Fibroblast of villous mesenchyme (primary cell): ENCODE results near the gene ADARB1. TPM values are rescaled to one million over a fixed set of nuclear protein-coding genes. Genes with fewer than 3 reads are reported as not detected.

Source experiments
- DNase-seq: peaks from one replicate; pipeline ENCODE4 v3.0.0-alpha.2; 2010; ENCODE audit warnings: low read depth
- H3K4me3 ChIP-seq: 2 replicates; pipeline ENCODE4 v1.5.1; 2011; ENCODE audit warnings: low read depth, mild to moderate bottlenecking, low read length
- CTCF ChIP-seq: IDR thresholded peaks from 2 replicates; pipeline ENCODE4 v1.5.1; 2012; ENCODE audit warnings: low read depth, mild to moderate bottlenecking, low read length; ENCODE audit not compliant: insufficient read depth
- total RNA-seq: library from RNA; depleted of rRNA; stranded (reverse); fragments of >200 nt; gene quantifications from 2 replicates; pipeline ENCODE4 v1.2.3, GENCODE V29; 2012

ADARB1 gene
- total RNA-seq, 1 donor, result 16.4 TPM

GRCh38 chr21:45157932-45158331 lies 83.6 kb downstream of the ADARB1 start:
- DNase-seq, result no peak
- no peak overlapping the region for H3K4me3 ChIP-seq
- TF ChIP-seq CTCF, result no peak

GRCh38 chr21:45158491-45159423 lies 84.4 kb downstream of the ADARB1 start:
- no peak for DNase-seq
- TF ChIP-seq CTCF, result no peak
- H3K4me3 ChIP-seq, result no peak overlapping the region

- DNase-seq, result no peak
- no peak for TF ChIP-seq CTCF
- no peak overlapping the region for H3K4me3 ChIP-seq
Measured at GRCh38 chr21:45160198-45160597, 85.8 kb downstream of the ADARB1 start.

- no peak for TF ChIP-seq CTCF
- DNase-seq, result no peak
- H3K4me3 ChIP-seq, result no peak overlapping the region
Measured at GRCh38 chr21:45161038-45161945, 86.9 kb downstream of the ADARB1 start.

GRCh38 chr21:45162115-45162514 lies 87.7 kb downstream of the ADARB1 start:
- no peak overlapping the region for H3K4me3 ChIP-seq
- no peak for TF ChIP-seq CTCF
- no peak for DNase-seq

- TF ChIP-seq CTCF, result no peak
- no peak overlapping the region for H3K4me3 ChIP-seq
- DNase-seq, result no peak
Measured at GRCh38 chr21:45162809-45163208, 88.4 kb downstream of the ADARB1 start.
